CD4-positive, alpha-beta T cell treated with Interferon alpha-2 for 1 hour (primary cell): ENCODE measurements around the gene ERC2.
"Not testable (repeated sequence)": the region's sequence is repeated elsewhere in the genome, so short reads cannot be mapped to it uniquely, and the experiment has no call there.

Experiments
- DNase-seq, 2 donors: peaks; one replicate each; pipeline ENCODE4 v3.0.0-alpha.2; 2020 to 2022

ERC2 gene

GRCh38 chr3:55863028-55863427, 605.2 kb downstream of the ERC2 start:
- DNase-seq, result no peak

- no peak for DNase-seq
Observed at GRCh38 chr3:55860049-55860721, 608.1 kb downstream of the ERC2 start.

GRCh38 chr3:55859305-55859704, 609.0 kb downstream of the ERC2 start:
- DNase-seq, result no peak

GRCh38 chr3:55858727-55859126, 609.5 kb downstream of the ERC2 start:
- DNase-seq, result no peak

- DNase-seq, result no peak
Observed at GRCh38 chr3:55858302-55858701, 610.0 kb downstream of the ERC2 start.

GRCh38 chr3:55857633-55858032, 610.6 kb downstream of the ERC2 start:
- no peak for DNase-seq

- DNase-seq, result no peak
Observed at GRCh38 chr3:55855311-55855710, 613.0 kb downstream of the ERC2 start.

GRCh38 chr3:55854494-55854893, 613.8 kb downstream of the ERC2 start:
- no peak for DNase-seq

- no peak for DNase-seq
Observed at GRCh38 chr3:55852326-55852725, 615.9 kb downstream of the ERC2 start.

GRCh38 chr3:55842204-55842603, 626.1 kb downstream of the ERC2 start:
- no peak for DNase-seq

- DNase-seq, result not testable (repeated sequence)
Observed at GRCh38 chr3:55831876-55832275, 636.4 kb downstream of the ERC2 start.

- no peak for DNase-seq
Observed at GRCh38 chr3:55828712-55829111, 639.6 kb downstream of the ERC2 start.

- DNase-seq, result no peak
Observed at GRCh38 chr3:55827786-55828185, 640.5 kb downstream of the ERC2 start.

GRCh38 chr3:55826731-55827496, 641.4 kb downstream of the ERC2 start:
- no peak for DNase-seq

- no peak for DNase-seq
Observed at GRCh38 chr3:55826097-55826496, 642.2 kb downstream of the ERC2 start.

- DNase-seq, result no peak
Observed at GRCh38 chr3:55824406-55824805, 643.9 kb downstream of the ERC2 start.

GRCh38 chr3:55823829-55824228, 644.4 kb downstream of the ERC2 start:
- no peak for DNase-seq

- DNase-seq, result no peak
Observed at GRCh38 chr3:55823001-55823400, 645.3 kb downstream of the ERC2 start.

GRCh38 chr3:55819005-55819404, 649.3 kb downstream of the ERC2 start:
- no peak for DNase-seq

- no peak for DNase-seq
Observed at GRCh38 chr3:55818485-55818884, 649.8 kb downstream of the ERC2 start.

- DNase-seq, result no peak
Observed at GRCh38 chr3:55816794-55817576, 651.3 kb downstream of the ERC2 start.

- DNase-seq, result no peak
Observed at GRCh38 chr3:55815262-55815661, 653.0 kb downstream of the ERC2 start.

- DNase-seq, result no peak
Observed at GRCh38 chr3:55813268-55814097, 654.8 kb downstream of the ERC2 start.
